NCI-H446 (cell line): ENCODE measurements around the gene TPSAB1.
A peak's percentile ranks its signal among the peaks of the same experiment; 100 is the strongest.
"Not testable (repeated sequence)": the region's sequence is repeated elsewhere in the genome, so short reads cannot be mapped to it uniquely, and the experiment has no call there.

Experiments used
- DNase-seq, 2 experiments: peaks; one replicate each; lab custom pipeline; 2025; lab: John Stamatoyannopoulos, UW

The TPSAB1 gene

DNA sequence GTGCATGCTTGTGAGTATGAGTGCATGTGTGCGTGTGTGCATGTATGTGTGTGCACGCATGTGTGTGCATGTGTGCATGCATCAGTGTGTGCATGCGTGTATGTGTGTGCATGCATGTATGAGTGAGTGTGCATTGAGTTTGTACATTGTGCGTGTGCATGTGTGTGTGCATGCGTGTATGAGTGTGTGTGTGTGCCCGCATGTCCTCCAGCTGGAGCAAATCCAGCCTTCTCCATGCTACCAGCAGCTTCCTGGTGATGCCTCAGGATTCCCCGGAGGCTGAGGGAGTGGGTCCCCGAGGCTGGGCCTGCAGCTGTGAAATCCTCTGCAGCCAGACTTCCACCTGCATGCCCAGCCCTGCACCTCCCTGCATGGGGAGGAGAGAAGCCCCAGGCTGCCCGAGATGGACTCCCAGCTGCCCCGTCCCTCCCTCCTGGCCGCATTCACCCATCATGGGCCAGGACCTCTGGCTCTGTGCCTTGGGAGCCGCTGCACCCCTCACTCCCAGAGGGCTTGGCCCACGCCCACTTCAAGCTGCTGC, 24.7 kb downstream of the TPSAB1 start:
- no peak for DNase-seq

DNA sequence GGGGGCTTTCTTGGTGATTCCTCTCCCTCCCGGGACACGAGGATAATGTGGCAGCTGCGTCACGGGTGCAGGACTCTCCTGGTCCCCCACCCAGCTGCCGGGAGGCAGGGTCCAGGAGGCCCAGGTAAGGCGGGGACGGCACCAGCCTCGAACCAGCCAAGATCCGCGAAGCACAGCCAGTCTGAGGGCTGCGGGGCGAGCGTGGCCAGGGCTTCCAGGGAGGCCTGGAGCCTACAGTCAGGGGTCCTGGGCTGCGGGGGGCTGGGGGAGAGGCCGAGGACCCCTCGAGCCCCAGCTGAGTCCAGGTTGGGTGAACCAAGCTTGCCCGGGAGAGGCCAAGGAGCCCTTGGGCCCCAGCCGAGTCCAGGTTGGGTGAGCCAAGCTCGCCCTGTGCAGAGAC, 25.3 kb downstream of the TPSAB1 start:
- no peak for DNase-seq

DNA sequence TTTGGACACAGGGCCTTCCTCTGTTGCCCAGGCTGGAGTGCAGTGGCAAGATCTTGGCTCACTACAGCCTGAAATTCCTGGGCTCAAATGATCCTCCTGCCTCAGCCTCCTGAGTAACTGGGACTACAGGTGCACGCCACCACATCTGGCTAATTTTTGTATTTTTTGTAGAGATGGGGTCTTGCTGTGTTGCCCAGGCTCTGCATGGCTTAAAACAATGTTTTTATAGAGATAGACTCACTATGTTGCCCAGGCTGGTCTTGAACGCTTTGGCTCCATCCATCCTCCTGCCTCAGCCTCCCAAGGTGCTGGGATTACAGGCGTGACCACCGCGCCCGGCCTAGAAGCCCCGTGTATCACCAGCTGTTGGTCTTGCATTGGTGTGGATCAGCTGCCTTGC, 28.9 kb downstream of the TPSAB1 start:
- DNase-seq = not testable (repeated sequence)

DNA sequence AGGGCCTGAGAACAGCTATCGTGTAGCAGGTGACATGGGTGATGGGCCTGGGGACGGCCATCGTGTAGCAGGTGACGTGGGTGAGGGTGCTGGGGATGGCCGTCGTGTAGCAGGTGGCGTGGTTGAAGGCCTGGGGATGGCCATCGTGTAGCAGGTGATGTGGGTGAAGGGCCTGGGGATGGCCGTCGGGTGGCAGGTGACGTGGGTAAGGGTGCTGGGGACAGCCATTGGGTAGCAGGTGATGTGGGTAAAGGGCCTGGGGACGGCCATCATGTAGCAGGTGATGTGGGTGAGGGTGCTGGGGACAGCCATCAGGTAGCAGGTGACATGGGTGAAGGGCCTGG, 30.8 kb downstream of the TPSAB1 start:
- no peak for DNase-seq

DNA sequence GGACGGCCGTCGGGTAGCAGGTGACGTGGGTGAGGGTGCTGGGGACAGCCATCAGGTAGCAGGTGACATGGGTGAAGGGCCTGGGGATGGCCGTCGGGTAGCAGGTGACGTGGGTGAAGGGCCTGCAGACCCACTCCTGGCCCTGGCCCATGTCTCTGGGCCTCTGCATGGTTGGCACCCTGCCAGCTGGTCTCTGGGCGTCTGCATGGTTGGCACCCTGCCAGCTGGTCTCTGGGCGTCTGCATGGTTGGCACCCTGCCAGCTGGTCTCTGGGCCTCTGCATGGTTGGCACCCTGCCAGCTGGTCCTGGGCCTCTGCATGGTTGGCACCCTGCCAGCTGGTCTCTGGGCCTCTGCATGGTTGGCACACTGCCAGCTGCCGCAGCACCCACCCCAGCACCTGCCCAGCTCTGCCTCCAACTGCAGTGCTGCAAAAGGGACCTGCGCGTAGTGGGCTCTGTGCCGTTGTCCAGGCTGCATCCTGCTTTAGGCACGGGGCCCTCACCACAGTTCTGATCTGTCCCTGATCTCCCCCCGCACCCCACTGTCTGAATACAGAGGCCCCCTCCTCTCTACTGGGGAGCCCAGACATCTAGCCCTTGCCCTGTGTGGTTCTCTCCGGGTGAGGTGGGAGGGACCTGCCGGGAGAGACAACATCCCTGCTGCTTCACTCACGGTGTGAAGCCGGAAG, 31.4 kb downstream of the TPSAB1 start:
- peak; percentile 34 to 89 for DNase-seq

DNA sequence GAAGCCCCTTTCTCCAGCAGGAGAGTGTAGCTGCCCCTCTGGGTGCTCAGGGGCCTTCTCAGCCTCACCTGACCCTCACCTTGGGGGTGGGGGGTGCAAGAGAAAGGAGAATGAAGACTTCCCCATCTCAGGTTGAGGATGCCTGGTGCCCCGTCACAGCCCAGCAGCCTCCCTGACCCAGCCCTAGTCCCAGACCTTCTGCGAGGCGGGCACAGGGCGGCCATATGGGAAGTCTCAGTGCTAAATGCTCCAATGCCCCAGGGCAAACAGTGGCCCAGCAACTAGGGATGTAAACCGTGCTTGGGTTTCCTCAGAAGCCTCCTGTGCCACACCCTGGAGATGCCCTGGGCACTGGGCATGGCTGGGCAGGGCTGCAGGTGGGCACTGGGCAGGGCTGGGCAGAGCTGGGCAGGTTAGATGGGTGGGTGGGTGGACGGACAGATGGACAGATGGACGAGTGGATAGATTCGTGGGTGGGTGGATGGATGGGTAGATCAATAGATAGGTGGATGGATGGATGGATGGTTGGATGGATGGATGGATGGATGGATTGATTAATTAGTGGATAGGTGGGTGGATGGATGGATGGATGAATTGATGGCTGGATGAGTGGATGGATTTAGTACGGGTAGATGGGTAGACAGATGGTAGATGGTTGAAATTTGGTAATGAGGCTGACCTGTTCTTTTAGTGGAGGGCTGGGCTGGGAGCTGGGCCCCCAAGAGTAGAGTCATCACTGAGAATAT, 32.1 kb downstream of the TPSAB1 start:
- DNase-seq = no peak

DNA sequence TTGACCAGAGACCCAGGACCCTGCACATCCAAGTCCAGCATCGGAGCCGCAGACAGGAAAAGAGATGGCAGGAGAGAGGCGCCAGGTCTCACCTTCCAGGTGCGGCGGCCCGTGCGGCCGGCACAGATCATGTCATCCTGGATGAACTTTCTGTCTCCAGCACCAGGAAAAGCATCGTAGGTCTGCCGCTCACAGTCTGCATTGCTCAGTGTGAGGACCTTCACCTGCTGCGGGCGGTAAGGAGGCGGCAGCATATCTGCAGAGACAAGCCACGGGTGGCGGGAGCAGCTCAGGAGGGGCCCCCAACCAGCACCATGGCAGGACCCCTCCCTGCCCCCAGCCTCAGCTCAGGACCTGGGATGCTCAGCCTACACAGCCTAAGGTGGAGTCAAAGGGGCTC, 33.3 kb downstream of the TPSAB1 start:
- DNase-seq = no peak

DNA sequence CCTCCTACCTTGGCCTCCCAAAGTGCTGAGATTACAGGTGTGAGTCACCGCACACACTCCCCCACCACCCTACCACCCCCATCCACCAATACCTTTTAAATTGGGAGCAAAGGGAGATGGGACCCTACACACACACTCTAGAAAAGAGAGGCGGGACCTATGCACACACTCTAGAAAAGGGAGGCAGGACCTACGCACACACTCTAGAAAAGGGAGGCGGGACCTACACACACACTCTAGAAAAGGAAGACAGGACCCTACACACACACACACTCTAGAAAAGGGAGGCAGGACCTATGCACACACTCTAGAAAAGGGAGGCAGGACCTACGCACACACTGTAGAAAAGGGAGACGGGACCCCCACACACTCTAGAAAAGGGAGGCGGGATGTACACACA, 34.3 kb downstream of the TPSAB1 start:
- no peak for DNase-seq

DNA sequence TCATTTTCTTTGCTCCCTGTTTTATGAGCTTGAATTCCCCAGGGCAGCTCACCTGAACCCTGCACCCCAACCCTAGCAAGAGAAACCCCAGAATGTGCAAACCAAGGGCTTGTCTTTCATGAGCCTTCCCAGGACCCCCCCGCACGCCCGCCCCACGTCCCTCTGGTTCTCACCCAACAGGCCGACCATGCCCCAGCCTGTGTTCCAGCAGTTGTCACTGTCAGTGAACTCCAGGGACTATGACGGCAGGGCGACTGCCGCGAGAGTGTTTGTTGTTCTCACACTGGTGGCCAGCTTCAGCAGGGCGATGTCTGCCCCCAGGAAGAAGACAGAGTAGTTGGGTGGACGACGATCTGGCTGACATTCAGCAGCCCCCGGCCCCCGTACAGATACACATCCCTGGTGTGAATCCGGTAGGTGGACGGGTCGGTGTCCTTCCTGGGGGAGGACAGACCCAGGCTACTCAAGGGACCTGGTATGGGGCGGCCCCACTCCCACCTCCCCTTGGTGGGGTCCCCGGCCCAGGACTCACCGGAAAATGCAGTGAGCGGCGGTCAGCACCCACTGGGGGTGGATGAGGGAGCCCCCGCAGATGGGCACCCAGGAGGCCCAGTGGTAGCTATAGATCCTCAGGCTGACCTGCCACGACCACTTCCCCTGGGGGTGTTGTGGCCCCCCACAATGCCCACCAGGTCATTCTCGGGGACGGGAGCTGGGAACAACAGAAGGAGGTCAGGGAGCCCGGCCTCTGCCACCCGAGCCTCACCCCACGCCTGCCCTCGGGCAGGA, 35.5 kb downstream of the TPSAB1 start:
- no peak for DNase-seq

DNA sequence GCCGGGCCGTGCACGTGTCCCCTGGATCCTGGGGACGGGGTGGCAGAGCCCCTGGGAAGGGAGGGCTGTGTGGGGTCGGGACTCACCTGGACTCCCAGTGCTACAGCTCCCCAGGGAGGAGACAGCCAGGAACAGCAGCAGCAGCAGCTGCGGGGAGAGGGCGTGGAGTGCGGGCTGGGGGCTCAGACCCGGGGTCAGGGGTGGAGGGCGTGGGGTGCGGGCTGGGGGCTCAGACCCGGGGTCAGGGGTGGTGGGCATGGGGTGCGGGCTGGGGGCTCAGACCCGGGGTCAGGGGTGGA, 36.0 kb downstream of the TPSAB1 start:
- DNase-seq = no peak

DNA sequence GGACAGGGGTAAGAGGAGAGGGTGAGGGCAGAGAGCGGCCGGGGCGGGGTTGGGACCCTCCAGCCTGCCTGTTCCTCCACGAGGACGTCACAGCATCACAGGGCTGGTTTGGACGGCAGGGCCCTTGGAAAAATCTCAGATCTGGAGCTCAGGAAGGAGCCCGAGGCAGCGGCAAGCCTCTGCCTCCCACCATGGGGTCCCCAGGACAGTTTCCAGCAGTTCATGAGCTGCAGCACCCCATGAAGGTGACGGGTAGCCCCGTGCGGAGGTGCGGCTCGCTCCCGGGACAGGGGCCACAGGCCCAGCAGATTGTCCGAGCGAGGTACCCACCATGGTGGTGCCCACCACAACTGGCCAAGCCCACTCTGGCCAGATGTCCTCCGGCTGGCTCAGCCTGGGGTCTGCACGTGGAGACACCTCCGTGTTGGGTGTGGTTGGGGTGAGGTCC, 36.7 kb downstream of the TPSAB1 start:
- DNase-seq = no peak

DNA sequence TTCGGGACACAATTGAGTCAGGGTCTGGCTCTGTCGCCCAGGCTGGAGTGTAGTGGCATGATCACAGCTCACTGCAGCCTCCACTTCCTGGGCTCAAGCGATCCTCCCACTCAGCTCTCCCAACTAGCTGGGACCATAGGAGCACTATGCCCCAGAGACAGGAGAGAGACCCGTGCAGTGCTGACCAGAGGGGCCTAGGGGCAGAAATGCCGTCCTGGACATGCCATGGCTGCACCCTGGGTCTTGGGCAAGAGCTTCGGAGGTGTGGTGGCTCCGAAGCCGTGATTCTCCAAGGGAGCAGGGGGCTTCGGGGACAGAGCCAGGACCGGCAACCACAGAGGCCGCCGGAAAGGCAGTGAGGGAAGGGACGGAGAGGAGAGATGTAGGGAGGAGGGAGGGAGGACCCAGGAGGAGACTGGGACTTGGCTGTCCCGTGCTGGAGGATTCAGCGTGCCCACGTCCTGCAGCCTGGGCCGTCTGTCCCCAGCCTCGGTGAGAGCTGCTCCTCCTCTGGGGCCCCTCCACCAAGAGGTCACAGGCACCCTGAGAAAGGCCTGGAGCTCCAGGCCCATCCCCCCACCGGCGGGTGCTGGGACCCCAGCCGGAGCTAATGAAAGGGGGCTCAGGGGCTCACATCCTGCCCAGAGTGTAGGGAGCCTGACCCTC, 37.2 kb downstream of the TPSAB1 start:
- no peak for DNase-seq

DNA sequence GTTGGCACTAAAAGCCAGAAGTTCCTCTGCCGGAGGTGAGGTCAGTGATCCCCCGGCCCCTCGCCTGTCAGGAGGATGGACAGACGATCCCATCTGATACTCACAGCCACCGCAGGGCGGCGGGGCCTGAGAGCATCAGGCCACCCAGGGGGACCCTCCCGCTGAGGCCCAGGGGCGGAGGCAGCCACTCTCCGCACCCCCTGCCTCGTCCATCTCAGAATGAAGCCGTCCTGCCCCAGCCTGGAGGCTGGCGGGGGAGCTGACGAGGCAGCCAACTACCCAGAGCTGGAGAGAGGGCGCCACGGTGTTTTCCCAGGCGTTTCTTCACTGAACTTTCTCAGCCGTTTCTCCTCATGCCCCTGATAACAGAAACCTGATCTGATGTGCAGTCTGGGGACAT, 38.0 kb downstream of the TPSAB1 start:
- no peak for DNase-seq

DNA sequence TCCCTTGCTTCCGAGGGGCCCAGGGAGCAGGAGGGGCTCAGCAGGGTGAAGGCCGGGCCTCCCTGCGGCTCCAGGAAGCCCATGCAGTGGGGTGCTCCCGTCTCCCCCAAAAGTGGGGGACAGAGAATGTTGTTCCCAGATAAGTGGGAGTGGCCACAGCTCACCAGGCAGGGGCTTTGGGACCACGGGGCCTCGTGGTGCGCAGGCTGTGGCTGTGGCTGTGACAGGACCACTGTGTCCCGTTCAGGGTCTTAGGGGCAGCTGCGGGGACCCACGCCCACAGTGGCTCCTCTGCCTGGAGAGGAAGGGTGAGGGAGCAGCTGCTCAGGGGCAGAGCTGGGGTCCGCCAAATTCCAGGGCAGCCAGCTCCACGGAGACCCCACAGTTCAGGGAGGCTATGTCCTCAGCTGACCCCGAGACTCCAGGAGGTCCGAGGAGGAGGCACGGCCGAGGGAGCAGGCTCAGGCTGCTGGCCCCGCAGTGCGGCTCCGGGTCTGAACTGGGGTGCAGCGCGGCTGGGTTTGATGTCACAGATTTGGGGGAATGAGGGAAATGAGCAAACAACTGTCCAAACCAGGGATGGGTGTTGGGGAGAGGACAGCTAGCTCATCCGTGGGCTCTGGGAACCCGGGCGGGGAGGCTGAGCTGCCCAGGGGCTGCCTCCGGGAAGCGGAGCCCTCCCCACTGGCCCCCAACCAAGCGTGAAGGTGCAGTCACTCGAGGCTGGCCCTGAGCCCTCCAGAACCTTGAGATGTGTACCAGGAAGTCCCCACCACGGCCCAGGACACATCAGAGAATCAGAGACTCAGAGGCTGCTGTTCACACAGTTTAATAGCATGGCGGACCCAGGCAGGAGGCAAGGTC, 38.8 kb downstream of the TPSAB1 start:
- no peak for DNase-seq

DNA sequence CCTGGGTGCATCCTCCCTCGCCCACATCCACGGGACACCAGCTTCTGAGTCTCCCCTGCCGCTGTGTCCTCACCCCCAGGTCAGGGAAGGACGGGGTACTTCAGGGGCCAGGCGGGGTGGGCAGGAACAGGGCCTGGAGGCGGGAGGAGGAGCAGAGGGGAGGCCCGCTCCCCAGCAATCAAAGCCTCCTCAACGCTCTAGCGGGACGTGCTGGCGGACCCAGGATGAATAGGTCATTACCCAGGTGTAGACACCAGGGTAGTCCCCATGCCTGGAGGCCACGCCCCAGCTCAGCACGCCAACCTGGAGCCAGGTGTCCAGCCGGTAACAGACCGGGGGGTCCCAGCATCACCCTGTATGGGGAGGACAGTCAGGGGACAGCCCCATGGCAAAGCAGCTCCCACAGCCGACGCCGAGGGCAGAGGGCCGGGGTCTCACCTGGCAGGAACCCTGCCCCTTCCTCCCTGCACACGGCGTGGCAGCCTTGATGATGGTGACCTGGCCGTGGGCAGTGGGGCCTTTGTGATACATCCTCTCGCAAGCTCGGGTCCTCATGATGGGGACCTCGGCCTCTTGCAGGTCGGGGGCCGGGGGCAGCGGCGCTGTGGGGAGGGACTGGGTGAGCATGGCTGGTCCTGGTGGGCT, 39.6 kb downstream of the TPSAB1 start:
- no peak for DNase-seq

DNA sequence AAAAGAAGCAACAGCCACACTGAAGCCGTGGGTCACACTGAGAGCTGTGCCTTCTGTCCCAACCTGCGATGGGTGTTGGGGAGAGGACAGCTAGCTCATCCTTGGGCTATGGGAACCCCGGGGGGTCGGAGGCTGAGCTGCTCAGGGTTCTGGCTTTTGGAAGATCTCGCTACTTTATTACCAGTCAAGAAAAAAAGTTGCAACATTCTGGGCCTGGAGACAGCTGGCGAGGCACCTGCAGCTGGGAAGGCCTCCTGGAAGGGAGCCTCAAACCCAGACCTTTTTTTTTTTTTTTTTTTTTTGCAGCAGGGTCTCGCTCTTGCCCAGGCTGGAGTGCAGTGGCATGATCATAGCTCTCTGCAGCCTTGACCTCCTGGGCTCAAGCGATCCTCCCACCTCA, 40.3 kb downstream of the TPSAB1 start:
- no peak for DNase-seq

DNA sequence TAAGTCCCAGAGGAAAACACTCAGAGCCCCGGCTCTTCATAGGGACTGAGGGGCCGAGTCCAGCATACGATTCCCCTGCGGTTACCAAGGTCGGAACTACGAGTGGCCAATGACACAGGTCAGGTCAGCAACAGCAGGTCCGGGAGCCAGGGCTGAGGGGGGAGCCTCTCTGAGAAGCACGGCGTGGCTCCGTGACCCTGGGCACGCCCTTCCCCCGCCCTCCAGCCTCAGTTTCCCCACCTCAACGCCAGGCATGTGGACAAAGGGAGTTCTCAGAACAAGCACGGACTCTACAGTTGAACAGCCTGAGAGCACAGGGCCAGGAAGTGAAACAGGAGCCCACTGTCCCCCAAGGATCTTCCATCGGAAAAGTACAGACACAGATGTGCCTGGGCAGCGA, 41.0 kb downstream of the TPSAB1 start:
- DNase-seq = no peak

DNA sequence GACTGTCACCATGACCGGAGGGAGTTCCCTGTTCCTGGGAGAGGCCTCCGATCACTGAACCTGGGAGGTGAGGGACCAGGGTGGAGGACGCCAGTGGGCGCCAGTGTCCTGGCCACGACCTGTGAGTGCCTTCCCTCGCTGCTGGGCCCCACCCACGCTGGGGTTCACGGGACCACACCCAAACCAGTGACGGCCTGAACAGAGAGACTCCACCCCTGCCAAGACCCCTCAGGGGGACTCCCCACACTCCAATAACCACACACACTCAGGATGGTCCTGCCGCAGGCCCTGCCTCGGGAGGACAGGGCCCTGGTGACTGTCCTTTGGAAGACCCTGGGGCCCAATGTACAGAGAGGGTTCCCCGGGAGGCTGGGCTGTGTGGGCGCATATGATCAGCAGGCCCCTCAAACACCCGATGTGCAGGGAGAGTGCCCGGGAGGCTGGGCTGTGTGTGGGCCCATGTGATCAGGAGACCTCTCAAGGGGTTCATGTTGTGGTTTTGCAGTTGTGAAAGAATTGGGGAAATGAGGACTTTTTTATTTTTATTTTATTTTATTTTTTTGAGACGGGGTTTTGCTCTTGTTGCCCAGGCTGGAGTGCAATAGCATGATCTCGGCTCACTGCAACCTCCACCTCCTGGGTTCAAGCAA, 41.9 kb downstream of the TPSAB1 start:
- no peak for DNase-seq

DNA sequence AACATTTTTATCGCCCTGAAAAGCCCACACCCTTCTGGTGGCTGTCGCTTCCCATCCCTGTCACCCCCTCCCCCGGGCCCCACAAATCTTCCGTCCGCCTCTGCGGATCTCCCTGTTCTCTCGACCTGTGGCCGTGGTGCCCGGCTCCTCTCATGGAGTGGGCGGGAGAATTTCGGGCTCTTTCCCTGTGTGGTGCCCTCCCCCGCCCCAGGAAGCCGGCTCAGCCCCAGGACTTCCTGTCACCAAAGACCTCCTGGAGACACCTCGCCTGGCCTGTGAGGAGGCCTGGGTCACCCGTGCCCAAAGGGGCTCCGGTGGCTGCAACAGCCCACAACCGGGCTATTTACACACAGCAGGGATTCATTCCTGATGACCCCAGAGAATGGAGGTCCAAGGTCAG, 42.8 kb downstream of the TPSAB1 start:
- DNase-seq = no peak

DNA sequence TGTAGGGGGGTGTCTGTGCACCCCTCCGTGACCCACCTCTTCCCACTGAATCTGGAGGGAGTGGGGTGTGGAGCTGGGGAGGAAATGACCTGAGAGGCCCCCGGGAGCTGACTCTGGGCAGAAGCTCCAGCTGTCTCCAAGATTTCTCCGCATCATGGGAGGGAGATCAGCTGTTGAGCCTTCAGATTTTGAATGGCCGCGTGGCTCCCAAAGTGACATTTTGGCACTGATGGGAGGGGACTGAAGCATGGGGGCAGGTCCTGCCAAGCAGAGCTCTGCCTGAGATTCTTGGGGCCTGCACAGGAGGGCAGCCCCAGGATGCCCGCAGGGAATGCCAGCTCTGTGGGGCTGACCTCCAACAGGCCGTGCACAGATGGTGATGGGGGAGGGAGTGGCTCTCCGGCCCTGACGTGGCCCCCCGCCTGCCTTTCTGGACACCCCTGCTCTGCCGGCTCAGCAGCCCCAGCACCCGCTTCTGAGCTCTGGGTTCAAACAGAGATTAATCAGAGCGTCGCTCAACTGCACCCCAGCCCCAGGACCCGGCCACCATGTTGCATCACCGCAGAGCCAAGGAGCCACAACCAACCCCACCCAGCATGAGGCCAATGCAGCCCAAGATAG, 43.6 kb downstream of the TPSAB1 start:
- no peak for DNase-seq
